Liver (tissue), 9 donors: Measurements from ENCODE around the gene PCSK4. TPM values are rescaled to one million over a fixed set of nuclear protein-coding genes. Genes with fewer than 3 reads are reported as not detected.

ENCODE experiments used
- DNase-seq: peaks from one replicate; pipeline ENCODE4 v3.0.0-alpha.2; 2017; ENCODE audit warnings: low spot score
- H3K27ac ChIP-seq, 2 donors: one replicate each; pipeline ENCODE4 v1.7.0; 2013; ENCODE audit warnings: inconsistent platforms in 2 of 2, low read length in 2 of 2, control low read depth in 1 of 2, low read depth in 1 of 2, mild to moderate bottlenecking in 1 of 2
- H3K27me3 ChIP-seq, 4 donors: one replicate each; pipeline versions ENCODE4 v1.6.1 to v1.7.0; 2013; ENCODE audit warnings: low read length in 3 of 4, inconsistent platforms in 1 of 4, mild to moderate bottlenecking in 1 of 4, moderate library complexity in 1 of 4; ENCODE audit not compliant: control insufficient read depth in 4 of 4, insufficient read depth in 4 of 4
- H3K36me3 ChIP-seq, 4 donors: one replicate each; pipeline versions ENCODE4 v1.6.1 to v1.7.0; 2013; ENCODE audit warnings: low read length in 3 of 4, mild to moderate bottlenecking in 3 of 4, low read depth in 1 of 4, moderate library complexity in 1 of 4; ENCODE audit not compliant: control insufficient read depth in 4 of 4, insufficient read depth in 3 of 4
- H3K4me1 ChIP-seq, 4 donors: one replicate each; pipeline versions ENCODE4 v1.6.1 to v1.7.0; 2013; ENCODE audit warnings: low read length in 3 of 4, mild to moderate bottlenecking in 3 of 4, moderate library complexity in 1 of 4; ENCODE audit not compliant: control insufficient read depth in 4 of 4, insufficient read depth in 4 of 4
- H3K4me3 ChIP-seq, 3 donors: one replicate each; pipeline versions ENCODE4 v1.6.1 to v1.7.0; 2013; ENCODE audit warnings: low read length in 3 of 3, control low read depth in 1 of 3, low read depth in 1 of 3, mild to moderate bottlenecking in 1 of 3
- H3K9ac ChIP-seq, 2 donors: one replicate each; pipeline ENCODE4 v1.7.0; 2013; ENCODE audit warnings: low read length in 2 of 2, mild to moderate bottlenecking in 2 of 2, moderate library complexity in 2 of 2, control low read depth in 1 of 2, low read depth in 1 of 2
- H3K9me3 ChIP-seq, 4 donors: one replicate each; pipeline versions ENCODE4 v1.6.1 to v1.7.0; 2013; ENCODE audit warnings: low read length in 3 of 4; ENCODE audit not compliant: control insufficient read depth in 4 of 4
- EGR1 ChIP-seq, 2 donors: IDR thresholded peaks; 2 replicates each; pipeline ENCODE4 v1.6.1; 2016 to 2018; ENCODE audit warnings: antibody characterized with exemption in 2 of 2, low read depth in 2 of 2
- FOXA1 ChIP-seq: IDR thresholded peaks from 2 replicates; pipeline ENCODE4 v1.6.1; 2016; ENCODE audit warnings: antibody characterized with exemption
- FOXA2 ChIP-seq: IDR thresholded peaks from 2 replicates; pipeline ENCODE4 v1.6.1; 2016; ENCODE audit warnings: antibody characterized with exemption
- GABPA ChIP-seq, 2 donors: IDR thresholded peaks in 1 of 2; conservative IDR thresholded peaks in 1 of 2; 2 replicates each; pipeline ENCODE4 v1.6.1; 2016; ENCODE audit warnings: antibody characterized with exemption in 2 of 2, mild to moderate bottlenecking in 1 of 2, moderate library complexity in 1 of 2
- HNF4G ChIP-seq: IDR thresholded peaks from 2 replicates; pipeline ENCODE4 v1.6.1; 2016; ENCODE audit warnings: antibody characterized with exemption
- JUND ChIP-seq, 2 donors: IDR thresholded peaks; 2 replicates each; pipeline ENCODE4 v1.6.1; 2016; ENCODE audit warnings: antibody characterized with exemption in 2 of 2
- NR2F2 ChIP-seq: IDR thresholded peaks from 2 replicates; pipeline ENCODE4 v1.6.1; 2016; ENCODE audit warnings: antibody characterized with exemption
- WGBS: extraction: QIAGEN DNeasy Blood & Tissue Kit; methylation state at CpG from one replicate; pipeline ENCODE4 v1.1.7; 2013; 5-methylcytosine and 5-hydroxymethylcytosine counted together
- polyA plus RNA-seq, 2 donors: library from polyadenylated mRNA; stranded (reverse) in 1 of 2; unstranded in 1 of 2; fragments of 200-250 nt in 1 of 2; fragments of >200 nt in 1 of 2; fragmentation: Nextera tagmentation in 1 of 2; extraction: Ambion mirVana in 1 of 2; gene quantifications; one replicate each; pipeline versions ENCODE4 v1.2.1 to v1.2.3, GENCODE V29; 2013 to 2015
- total RNA-seq, 2 donors: library from RNA; depleted of rRNA; stranded (reverse); fragments of >200 nt; gene quantifications; one replicate each; pipeline ENCODE4 v1.2.3, GENCODE V29; 2014
- TF ChIP-seq, protein P1 (sequence below): IDR thresholded peaks from 2 replicates; pipeline ENCODE4 v1.6.1; 2016; ENCODE audit warnings: antibody characterized with exemption
- TF ChIP-seq, protein P2 (sequence below): IDR thresholded peaks from 2 replicates; pipeline ENCODE4 v1.6.1; 2016; ENCODE audit warnings: antibody characterized with exemption
- TF ChIP-seq, protein P3 (sequence below): fragments of 150-350 bp; IDR thresholded peaks from 2 replicates; pipeline ENCODE4 v1.5.1; 2017; ENCODE audit warnings: improper control_type of control experiment, low read depth, low read length; ENCODE audit not compliant: missing input control
- TF ChIP-seq, protein P4 (sequence below): IDR thresholded peaks from 2 replicates; pipeline ENCODE4 v1.6.1; 2016; ENCODE audit warnings: antibody characterized with exemption, mild to moderate bottlenecking
- TF ChIP-seq, protein P5 (sequence below): IDR thresholded peaks from 2 replicates; pipeline ENCODE4 v1.6.1; 2016; ENCODE audit warnings: antibody characterized with exemption
- donor health status: healthy.
- donor health status: healthy.
- donor health status: healthy.
- donor health status: healthy.
- donor health status: healthy.

PCSK4 gene
- total and polyA plus RNA-seq, 4 donors: 0.60 to 2.6 (median 1.9) TPM

DNA sequence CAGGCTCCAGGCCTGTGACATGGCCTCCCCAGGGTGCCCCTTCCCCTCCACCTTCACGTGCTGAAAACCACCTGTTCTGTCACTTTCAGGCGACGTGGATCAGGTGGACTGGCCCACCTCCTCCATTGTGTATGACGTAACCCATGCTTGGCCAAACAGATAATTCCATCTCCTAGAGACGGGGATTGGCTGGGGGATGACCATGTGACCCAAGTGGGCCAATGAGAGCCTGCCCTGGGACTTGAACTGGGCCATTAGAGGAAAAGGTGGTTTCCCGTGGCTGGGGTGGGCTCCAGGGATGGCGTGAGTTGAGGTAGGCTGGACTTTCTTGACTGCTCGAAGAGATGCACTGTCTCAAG, 26.2 kb upstream of the PCSK4 start:
- TF ChIP-seq, protein P1, sequence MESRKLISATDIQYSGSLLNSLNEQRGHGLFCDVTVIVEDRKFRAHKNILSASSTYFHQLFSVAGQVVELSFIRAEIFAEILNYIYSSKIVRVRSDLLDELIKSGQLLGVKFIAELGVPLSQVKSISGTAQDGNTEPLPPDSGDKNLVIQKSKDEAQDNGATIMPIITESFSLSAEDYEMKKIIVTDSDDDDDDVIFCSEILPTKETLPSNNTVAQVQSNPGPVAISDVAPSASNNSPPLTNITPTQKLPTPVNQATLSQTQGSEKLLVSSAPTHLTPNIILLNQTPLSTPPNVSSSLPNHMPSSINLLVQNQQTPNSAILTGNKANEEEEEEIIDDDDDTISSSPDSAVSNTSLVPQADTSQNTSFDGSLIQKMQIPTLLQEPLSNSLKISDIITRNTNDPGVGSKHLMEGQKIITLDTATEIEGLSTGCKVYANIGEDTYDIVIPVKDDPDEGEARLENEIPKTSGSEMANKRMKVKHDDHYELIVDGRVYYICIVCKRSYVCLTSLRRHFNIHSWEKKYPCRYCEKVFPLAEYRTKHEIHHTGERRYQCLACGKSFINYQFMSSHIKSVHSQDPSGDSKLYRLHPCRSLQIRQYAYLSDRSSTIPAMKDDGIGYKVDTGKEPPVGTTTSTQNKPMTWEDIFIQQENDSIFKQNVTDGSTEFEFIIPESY: no peak
- TF ChIP-seq, protein P2, sequence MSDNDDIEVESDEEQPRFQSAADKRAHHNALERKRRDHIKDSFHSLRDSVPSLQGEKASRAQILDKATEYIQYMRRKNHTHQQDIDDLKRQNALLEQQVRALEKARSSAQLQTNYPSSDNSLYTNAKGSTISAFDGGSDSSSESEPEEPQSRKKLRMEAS: no peak
- TF ChIP-seq, protein P3, sequence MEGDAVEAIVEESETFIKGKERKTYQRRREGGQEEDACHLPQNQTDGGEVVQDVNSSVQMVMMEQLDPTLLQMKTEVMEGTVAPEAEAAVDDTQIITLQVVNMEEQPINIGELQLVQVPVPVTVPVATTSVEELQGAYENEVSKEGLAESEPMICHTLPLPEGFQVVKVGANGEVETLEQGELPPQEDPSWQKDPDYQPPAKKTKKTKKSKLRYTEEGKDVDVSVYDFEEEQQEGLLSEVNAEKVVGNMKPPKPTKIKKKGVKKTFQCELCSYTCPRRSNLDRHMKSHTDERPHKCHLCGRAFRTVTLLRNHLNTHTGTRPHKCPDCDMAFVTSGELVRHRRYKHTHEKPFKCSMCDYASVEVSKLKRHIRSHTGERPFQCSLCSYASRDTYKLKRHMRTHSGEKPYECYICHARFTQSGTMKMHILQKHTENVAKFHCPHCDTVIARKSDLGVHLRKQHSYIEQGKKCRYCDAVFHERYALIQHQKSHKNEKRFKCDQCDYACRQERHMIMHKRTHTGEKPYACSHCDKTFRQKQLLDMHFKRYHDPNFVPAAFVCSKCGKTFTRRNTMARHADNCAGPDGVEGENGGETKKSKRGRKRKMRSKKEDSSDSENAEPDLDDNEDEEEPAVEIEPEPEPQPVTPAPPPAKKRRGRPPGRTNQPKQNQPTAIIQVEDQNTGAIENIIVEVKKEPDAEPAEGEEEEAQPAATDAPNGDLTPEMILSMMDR: no peak
- TF ChIP-seq HNF4G: no peak
- no peak for TF ChIP-seq FOXA1
- no peak for TF ChIP-seq GABPA (IDR thresholded peaks at IDR 0.05 in 1 of 2, conservative IDR thresholded peaks at IDR 0.05 in 1 of 2)
- TF ChIP-seq FOXA2: no peak
- no peak for TF ChIP-seq NR2F2
- TF ChIP-seq, protein P4, sequence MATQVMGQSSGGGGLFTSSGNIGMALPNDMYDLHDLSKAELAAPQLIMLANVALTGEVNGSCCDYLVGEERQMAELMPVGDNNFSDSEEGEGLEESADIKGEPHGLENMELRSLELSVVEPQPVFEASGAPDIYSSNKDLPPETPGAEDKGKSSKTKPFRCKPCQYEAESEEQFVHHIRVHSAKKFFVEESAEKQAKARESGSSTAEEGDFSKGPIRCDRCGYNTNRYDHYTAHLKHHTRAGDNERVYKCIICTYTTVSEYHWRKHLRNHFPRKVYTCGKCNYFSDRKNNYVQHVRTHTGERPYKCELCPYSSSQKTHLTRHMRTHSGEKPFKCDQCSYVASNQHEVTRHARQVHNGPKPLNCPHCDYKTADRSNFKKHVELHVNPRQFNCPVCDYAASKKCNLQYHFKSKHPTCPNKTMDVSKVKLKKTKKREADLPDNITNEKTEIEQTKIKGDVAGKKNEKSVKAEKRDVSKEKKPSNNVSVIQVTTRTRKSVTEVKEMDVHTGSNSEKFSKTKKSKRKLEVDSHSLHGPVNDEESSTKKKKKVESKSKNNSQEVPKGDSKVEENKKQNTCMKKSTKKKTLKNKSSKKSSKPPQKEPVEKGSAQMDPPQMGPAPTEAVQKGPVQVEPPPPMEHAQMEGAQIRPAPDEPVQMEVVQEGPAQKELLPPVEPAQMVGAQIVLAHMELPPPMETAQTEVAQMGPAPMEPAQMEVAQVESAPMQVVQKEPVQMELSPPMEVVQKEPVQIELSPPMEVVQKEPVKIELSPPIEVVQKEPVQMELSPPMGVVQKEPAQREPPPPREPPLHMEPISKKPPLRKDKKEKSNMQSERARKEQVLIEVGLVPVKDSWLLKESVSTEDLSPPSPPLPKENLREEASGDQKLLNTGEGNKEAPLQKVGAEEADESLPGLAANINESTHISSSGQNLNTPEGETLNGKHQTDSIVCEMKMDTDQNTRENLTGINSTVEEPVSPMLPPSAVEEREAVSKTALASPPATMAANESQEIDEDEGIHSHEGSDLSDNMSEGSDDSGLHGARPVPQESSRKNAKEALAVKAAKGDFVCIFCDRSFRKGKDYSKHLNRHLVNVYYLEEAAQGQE: no peak
- no peak for TF ChIP-seq EGR1 (IDR thresholded peaks at IDR 0.05; ENCODE audit: low read depth in 2 of 2)
- DNase-seq: no peak
- peaks cover 0 to 12% (median 7%) of the 10 kb centered on the region in 4 donors for H3K4me1 ChIP-seq
- no peaks in the 10 kb centered on the region for H3K9me3 ChIP-seq
- H3K27me3 ChIP-seq: peaks cover 0 to 3% (median 0%) of the 10 kb centered on the region in 4 donors
- H3K9ac ChIP-seq: no peak overlapping the region
- no peak overlapping the region for H3K4me3 ChIP-seq
- 73% methylated on average over 8 of the region's 8 CpGs for WGBS
- no peak overlapping the region for H3K27ac ChIP-seq
- H3K36me3 ChIP-seq: no peaks in the 10 kb centered on the region

DNA sequence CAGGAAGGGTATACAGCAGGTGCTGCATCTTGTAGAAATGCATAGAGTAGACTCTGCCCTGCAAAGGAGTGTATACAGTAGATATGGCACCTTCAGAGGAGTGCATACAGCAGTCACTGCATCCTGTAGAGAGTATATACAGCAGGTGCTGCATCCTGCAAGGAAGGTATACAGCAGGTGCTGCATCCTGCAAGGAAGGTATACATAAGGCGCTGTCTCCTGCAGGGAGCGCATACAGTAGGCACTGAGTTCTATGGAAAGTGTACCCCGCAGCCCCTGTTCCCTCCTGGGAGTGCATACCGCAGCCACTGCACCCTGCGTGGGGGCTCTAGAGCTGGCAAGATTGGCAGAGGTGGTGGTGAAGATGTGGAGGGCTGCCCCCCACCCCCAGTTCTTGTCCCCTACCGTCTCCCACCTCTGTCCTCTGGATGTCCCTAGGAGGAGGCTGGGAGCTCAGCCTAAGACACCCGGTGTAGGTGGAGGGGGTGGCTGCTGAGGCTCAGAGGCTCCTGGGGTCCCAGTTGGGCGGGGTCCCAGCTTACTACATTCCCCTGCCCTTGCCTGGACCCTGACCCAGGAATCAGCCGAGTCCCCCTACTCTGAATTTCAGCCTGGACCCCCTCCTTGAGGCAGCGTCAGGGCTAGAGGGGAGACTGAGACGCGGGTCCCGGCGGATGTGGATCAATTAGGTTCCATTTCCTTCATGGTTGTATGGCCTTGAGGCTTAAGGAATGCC, 25.0 kb upstream of the PCSK4 start:
- Histone ChIP-seq H3K27ac (no peak overlapping the region), H3K9ac (no peak overlapping the region), H3K27me3 (peaks cover 0 to 3% (median 0%) of the 10 kb centered on the region in 4 donors), H3K4me3 (no peak overlapping the region), H3K9me3 (no peaks in the 10 kb centered on the region), H3K4me1 (peaks cover 0 to 17% (median 7%) of the 10 kb centered on the region in 4 donors), H3K36me3 (no peaks in the 10 kb centered on the region)
- no peak for TF ChIP-seq EGR1 (IDR thresholded peaks at IDR 0.05; ENCODE audit: low read depth in 2 of 2)
- TF ChIP-seq, protein P5, sequence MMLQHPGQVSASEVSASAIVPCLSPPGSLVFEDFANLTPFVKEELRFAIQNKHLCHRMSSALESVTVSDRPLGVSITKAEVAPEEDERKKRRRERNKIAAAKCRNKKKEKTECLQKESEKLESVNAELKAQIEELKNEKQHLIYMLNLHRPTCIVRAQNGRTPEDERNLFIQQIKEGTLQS: no peak
- TF ChIP-seq JUND (IDR thresholded peaks at IDR 0.05): no peak
- TF ChIP-seq FOXA1: no peak
- 70% methylated on average over 14 of the region's 14 CpGs for WGBS
- DNase-seq: no peak
